Measurements from ENCODE around the gene PCIF1. TPM values are rescaled to one million over a fixed set of nuclear protein-coding genes. Genes with fewer than 3 reads are reported as not detected.
A peak's percentile ranks its signal among the peaks of the same experiment; 100 is the strongest.

Gene PCIF1
- total and polyA plus RNA-seq, 9 of the 15 experiments (the other 6 are each of a cell fraction or from before 2014, with no cell fraction given), result 5.8 to 29.4 (median 11.3) TPM

- TF ChIP-seq, protein P1, sequence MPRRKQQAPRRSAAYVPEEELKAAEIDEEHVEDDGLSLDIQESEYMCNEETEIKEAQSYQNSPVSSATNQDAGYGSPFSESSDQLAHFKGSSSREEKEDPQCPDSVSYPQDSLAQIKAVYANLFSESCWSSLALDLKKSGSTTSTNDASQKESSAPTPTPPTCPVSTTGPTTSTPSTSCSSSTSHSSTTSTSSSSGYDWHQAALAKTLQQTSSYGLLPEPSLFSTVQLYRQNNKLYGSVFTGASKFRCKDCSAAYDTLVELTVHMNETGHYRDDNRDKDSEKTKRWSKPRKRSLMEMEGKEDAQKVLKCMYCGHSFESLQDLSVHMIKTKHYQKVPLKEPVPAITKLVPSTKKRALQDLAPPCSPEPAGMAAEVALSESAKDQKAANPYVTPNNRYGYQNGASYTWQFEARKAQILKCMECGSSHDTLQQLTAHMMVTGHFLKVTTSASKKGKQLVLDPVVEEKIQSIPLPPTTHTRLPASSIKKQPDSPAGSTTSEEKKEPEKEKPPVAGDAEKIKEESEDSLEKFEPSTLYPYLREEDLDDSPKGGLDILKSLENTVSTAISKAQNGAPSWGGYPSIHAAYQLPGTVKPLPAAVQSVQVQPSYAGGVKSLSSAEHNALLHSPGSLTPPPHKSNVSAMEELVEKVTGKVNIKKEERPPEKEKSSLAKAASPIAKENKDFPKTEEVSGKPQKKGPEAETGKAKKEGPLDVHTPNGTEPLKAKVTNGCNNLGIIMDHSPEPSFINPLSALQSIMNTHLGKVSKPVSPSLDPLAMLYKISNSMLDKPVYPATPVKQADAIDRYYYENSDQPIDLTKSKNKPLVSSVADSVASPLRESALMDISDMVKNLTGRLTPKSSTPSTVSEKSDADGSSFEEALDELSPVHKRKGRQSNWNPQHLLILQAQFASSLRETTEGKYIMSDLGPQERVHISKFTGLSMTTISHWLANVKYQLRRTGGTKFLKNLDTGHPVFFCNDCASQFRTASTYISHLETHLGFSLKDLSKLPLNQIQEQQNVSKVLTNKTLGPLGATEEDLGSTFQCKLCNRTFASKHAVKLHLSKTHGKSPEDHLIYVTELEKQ (CRISPR knock-in tag; IDR thresholded peaks at IDR 0.05), result no peak
- TF ChIP-seq PPARD (CRISPR knock-in tag; IDR thresholded peaks at IDR 0.05), result no peak
- TF ChIP-seq, protein P2, sequence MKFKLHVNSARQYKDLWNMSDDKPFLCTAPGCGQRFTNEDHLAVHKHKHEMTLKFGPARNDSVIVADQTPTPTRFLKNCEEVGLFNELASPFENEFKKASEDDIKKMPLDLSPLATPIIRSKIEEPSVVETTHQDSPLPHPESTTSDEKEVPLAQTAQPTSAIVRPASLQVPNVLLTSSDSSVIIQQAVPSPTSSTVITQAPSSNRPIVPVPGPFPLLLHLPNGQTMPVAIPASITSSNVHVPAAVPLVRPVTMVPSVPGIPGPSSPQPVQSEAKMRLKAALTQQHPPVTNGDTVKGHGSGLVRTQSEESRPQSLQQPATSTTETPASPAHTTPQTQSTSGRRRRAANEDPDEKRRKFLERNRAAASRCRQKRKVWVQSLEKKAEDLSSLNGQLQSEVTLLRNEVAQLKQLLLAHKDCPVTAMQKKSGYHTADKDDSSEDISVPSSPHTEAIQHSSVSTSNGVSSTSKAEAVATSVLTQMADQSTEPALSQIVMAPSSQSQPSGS (CRISPR knock-in tag; IDR thresholded peaks at IDR 0.05), result peak; percentile 66; the same call in 1 of the 2 replicates
- TF ChIP-seq, protein P3, sequence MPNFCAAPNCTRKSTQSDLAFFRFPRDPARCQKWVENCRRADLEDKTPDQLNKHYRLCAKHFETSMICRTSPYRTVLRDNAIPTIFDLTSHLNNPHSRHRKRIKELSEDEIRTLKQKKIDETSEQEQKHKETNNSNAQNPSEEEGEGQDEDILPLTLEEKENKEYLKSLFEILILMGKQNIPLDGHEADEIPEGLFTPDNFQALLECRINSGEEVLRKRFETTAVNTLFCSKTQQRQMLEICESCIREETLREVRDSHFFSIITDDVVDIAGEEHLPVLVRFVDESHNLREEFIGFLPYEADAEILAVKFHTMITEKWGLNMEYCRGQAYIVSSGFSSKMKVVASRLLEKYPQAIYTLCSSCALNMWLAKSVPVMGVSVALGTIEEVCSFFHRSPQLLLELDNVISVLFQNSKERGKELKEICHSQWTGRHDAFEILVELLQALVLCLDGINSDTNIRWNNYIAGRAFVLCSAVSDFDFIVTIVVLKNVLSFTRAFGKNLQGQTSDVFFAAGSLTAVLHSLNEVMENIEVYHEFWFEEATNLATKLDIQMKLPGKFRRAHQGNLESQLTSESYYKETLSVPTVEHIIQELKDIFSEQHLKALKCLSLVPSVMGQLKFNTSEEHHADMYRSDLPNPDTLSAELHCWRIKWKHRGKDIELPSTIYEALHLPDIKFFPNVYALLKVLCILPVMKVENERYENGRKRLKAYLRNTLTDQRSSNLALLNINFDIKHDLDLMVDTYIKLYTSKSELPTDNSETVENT (CRISPR knock-in tag; IDR thresholded peaks at IDR 0.05), result peak; percentile 30; the same call in 1 of the 2 replicates
- peak; percentile 74; the same call in 1 of the 2 replicates for TF ChIP-seq NFRKB (IDR thresholded peaks at IDR 0.05; ENCODE audit: low read depth)
- peak; percentile 69 for TF ChIP-seq ATF7 (IDR thresholded peaks at IDR 0.05)
- TF ChIP-seq USF2 (CRISPR knock-in tag; IDR thresholded peaks at IDR 0.05), result peak; percentile 100
- TF ChIP-seq ZNF830 (CRISPR knock-in tag; IDR thresholded peaks at IDR 0.05), result no peak
- TF ChIP-seq, protein P4, sequence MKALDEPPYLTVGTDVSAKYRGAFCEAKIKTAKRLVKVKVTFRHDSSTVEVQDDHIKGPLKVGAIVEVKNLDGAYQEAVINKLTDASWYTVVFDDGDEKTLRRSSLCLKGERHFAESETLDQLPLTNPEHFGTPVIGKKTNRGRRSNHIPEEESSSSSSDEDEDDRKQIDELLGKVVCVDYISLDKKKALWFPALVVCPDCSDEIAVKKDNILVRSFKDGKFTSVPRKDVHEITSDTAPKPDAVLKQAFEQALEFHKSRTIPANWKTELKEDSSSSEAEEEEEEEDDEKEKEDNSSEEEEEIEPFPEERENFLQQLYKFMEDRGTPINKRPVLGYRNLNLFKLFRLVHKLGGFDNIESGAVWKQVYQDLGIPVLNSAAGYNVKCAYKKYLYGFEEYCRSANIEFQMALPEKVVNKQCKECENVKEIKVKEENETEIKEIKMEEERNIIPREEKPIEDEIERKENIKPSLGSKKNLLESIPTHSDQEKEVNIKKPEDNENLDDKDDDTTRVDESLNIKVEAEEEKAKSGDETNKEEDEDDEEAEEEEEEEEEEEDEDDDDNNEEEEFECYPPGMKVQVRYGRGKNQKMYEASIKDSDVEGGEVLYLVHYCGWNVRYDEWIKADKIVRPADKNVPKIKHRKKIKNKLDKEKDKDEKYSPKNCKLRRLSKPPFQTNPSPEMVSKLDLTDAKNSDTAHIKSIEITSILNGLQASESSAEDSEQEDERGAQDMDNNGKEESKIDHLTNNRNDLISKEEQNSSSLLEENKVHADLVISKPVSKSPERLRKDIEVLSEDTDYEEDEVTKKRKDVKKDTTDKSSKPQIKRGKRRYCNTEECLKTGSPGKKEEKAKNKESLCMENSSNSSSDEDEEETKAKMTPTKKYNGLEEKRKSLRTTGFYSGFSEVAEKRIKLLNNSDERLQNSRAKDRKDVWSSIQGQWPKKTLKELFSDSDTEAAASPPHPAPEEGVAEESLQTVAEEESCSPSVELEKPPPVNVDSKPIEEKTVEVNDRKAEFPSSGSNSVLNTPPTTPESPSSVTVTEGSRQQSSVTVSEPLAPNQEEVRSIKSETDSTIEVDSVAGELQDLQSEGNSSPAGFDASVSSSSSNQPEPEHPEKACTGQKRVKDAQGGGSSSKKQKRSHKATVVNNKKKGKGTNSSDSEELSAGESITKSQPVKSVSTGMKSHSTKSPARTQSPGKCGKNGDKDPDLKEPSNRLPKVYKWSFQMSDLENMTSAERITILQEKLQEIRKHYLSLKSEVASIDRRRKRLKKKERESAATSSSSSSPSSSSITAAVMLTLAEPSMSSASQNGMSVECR (CRISPR knock-in tag; IDR thresholded peaks at IDR 0.05), result peak; percentile 99
- TF ChIP-seq CCAR2 (IDR thresholded peaks at IDR 0.05; ENCODE audit: low read depth, low read length), result no peak
- no peak; the same call in 1 of the 2 replicates for TF ChIP-seq E2F3 (CRISPR knock-in tag; IDR thresholded peaks at IDR 0.05)
- TF ChIP-seq MEF2A (IDR thresholded peaks at IDR 0.05; ENCODE audit: control insufficient read depth, low read depth, low read length), result peak; percentile 76
- TF ChIP-seq BRF1 (IDR thresholded peaks at IDR 0.05; ENCODE audit: borderline replicate concordance, extremely low read depth, insufficient read length), result no peak
These were observed 43.2 kb upstream of the PCIF1 start, which contains the start of the genes CTSA and NEURL2 (continued) for GRCh38 chr20:45890985-45891983.

Measured in K562 (cell line).